M059J (cell line): ENCODE results near the gene FBLN1. TPM values are rescaled to one million over a fixed set of nuclear protein-coding genes. Genes with fewer than 3 reads are reported as not detected.
"Not testable (repeated sequence)": the region's sequence is repeated elsewhere in the genome, so short reads cannot be mapped to it uniquely, and the experiment has no call there.

Source experiments
- DNase-seq: peaks from one replicate; pipeline ENCODE4 v3.0.0-alpha.2; 2012; ENCODE audit warnings: low read depth
- total RNA-seq: library from RNA; depleted of rRNA; stranded (reverse); fragments of >200 nt; shearing (Covaris generic); gene quantifications from 2 replicates; pipeline ENCODE4 v1.2.3, GENCODE V29; 2014

The FBLN1 gene
- total RNA-seq, 1 experiment from 2014 or later = 34.9 TPM

DNA sequence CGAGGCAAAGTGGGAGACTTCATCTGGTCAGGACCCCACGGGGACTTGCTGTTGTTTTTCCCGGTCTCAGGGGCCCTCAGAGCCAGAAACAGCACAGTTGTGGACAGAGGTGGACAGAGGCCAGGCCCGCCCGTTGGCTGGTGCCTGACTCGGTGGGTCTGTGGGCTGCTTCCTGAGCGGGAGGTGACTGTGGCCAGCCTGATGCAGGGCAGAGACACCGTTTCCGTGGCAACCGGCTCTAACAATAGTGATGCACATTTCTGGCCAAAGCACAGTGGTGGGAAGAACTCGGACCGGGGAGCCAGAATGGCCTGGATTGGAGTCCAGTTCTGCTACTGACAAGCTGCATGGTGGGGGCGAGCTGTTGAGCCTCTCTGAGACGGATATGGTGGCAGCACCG lies 110.3 kb downstream of the FBLN1 start:
- DNase-seq = peak; percentile 76

DNA sequence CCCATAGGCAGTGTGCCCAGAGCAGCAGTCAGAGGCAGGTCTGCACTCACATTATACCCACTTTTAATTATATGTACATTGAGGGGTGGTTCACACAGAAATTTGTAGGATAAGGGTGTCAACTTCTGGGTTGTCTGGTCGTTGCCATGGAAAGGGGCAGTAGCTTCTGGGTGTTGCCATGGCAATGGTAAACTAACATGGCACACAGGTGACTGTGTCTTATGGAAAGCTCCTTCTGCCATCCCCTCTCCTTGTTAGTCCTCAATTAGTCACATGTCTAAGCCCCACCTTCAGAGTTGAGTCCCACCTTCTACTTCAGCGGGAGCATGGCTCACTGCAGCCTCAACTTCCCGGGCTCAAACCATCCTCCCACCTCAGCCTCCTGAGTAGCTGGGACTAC lies 112.7 kb downstream of the FBLN1 start:
- DNase-seq = peak; percentile 52

DNA sequence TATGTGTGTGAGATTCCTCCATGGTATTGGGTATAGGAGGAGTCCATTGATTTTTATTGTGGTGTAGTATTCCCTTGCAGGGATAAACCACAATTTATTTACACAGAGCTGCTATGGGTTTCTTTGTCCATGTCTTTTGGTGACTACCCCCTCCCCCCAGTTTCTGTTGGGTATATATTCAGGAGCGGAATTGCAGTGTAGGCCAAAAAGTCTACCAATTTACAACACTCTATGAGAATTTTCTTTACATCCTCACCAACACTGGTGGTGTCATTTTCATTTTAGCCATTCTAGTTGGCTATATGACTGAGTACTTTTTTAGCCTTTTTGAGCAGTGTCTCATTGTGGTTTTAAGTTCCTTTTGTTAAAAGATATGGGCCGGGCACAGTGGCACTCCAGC lies 113.7 kb downstream of the FBLN1 start:
- DNase-seq = no peak

DNA sequence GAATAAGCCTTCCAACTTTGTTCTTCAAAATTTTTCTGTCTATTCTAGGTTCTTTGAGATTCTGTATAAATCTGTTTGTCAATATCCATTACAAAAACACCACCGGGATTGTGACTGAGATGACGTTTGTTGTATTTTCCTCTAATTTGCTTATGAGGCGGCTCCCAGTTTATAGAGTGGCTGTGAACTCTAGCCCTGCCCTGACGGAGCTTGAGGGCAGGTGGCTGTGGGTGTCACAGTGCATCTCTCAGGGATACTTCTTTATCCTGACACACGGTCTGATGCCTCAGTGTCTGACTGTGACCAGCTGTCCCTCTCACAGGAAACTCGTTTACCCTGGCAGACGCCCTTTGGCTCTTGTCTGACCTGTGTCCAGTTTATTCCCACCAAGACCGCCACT lies 115.3 kb downstream of the FBLN1 start:
- no peak for DNase-seq

DNA sequence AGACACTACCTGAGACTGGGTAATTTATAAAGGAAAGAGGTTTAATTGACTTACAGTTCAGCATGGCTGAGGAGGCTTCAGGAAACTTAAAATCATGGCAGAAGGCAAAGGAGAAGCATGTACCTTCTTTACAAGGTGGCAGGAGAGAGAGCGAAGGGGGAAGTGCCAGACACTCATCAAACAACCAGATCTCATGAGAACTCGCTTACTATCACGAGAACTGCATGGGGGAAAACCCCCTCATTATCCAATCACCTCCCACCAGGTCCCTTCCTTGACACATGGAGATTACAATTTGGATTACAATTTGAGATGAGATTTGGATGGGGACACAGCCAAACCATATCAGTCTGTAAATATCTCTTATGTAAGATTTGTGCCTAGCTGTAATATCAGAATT lies 118.0 kb downstream of the FBLN1 start:
- DNase-seq = no peak

DNA sequence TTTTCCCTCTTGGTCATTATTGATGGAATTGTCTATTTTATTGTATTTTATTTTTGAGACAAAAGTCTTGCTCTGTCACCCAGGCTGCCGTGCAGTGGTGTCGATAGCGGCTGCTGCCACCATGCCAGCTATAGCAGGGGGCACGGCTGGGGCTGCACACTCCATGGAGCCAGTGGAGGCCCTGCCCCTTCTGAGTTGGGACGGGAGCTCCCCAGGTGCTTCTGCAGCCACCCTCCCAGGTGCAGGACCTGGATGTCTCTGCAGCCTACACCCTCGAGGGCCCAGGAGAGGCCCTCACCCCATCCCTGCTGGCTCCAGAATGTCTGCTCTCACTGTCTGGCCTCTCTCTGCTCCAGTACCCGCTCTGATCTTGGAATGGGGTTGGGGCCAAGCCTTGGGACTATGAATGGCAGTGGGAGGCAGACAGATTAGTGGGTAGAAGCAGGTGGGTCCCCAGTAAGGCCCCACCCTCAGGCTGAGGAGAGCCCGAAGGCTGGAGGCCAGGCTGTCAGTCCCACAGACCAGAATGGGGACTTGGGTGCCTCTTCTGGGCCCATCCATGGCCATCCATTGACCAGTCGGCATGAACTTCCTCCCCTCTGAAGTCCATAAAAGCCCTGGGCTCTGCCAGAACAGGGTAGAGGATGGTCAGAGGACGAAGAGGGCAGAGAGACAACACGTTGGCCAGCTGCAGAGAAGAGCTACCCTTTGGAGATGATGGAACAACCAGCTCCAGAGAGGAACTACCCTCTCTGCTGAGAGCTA lies 119.3 kb downstream of the FBLN1 start:
- DNase-seq = no peak

DNA sequence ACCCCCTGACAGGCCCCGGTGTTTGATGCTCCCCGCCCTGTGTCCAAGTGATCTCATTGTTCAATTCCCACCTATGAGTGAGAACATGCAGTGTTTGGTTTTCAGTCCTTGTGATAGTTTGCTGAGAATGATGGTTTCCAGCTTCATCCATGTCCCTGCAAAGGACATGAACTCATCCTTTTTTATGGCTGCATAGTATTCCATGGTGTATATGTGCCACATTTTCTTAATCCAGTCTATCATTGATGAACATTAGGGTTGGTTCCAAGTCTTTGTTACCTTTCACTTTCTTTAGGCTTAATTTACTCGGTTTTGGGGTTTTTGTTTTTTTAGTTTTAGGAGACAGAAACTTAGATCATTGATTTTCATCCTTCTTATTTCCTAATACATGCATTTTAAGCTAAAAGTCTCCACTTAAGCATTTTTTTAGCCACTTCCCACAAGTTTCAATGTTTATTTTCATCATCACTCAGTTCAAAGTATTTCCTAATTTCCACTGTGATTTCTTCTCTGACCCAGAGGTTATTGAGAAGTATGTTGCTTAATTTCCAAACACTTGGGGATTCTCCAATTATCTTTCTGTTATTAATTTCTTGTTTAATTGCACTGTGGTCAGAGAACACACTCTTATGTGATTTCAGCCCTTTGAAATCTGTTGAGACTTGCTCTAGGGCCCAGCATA lies 120.9 kb downstream of the FBLN1 start:
- not testable (repeated sequence) for DNase-seq

DNA sequence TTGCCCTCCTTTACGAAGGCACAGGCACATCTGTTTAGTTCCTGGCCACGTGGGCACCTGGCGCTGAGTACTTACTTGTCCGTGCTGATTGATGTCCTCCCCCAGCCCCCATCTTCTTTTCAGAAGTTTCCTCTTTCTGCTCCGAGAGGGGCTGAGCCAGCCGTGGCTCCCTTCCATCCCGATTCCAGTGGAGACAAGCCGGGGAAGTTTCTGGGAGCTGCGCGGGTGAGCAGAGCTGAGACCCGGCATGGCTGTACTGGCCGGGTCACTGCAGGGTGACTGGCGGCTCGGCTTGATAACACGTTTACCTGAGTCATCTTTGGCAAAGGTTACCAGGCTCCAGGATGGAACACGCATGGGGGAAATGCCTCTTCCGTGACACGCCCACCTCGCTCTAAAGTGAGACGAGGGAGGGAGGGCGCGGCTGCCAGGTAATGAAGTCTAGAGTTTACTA lies 123.5 kb downstream of the FBLN1 start:
- DNase-seq = no peak

DNA sequence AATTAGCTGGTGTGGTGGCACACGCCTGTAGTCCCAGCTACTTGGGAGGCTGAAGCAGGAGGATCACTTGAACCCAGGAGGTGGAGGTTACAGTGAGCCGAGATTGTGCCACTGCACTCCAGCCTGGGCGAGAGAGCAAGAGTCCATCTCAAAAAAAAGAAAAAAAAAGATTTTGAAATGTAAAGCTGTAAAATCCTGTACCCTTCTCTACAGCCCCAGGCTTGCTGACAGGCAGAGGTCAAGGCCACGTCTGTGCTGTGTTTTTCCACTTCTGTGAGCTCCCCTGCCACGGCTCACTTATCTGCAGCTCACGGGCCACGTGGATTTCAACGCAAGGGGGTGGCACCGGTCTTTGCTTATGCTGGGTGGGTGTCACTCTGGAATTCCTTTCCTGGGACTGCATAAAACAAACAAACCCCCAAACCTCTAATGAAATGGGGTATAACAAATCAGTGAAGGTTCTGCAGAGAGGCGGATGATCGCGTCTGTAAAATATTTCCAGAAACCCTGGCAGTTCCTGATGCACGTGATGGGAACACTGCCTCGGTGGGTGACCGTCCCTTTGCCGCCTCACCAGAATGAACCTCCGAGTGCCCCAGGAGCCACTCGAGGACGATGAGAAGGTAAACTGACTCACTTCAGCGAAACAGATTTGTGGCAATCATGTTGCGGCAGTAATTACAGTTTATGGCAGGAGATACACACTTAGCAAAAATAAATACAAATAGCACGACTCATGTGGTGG lies 125.0 kb downstream of the FBLN1 start:
- DNase-seq = no peak

DNA sequence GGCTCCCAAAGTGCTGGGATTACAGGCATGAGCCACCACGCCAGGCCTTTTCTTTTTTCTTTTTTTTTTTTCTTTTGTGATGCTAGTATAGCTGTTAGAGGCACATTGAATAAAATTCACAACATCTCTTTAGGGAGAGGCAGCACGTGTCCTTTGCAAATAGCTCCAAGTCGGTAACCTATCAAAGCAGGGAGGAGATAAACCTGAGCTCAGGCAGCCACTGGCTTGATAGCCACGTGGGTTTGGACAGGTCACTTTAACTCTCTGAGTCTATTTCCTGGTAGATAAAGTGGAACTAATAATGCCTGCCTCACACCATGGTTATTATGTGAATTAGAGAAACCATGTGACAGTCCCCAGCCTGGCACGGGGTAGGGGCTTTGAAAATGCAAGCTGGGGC lies 125.8 kb downstream of the FBLN1 start:
- no peak for DNase-seq

DNA sequence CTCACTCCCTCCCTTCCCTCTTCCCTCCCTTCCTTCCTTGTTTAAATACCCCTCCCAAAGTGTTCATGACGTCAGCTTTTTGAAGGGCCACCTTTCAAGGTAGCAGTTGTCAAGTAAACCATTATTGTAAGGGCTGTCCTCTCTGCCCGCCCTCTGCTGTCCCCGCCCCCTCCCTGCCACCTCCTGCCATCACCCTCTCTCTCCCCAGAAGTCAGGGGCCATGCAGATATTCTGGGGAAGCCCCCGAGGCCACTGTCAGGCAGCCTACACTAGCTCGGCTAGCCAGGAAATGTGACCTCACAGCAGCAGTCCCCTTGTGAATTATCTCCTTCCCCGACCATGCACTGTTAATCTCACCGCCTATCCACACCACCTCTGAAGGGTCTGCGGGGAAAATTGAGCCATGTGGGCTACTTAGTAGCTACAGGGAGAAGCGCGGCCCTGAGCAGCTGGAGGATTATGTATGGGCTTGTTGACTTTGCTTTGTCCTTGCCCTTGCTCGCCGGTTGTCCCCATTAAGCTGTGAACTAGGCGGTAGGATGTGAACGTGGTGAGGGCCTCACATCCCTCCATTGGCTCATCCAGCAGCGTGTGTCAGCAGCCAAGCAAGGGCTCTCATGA lies 126.9 kb downstream of the FBLN1 start:
- DNase-seq = no peak

DNA sequence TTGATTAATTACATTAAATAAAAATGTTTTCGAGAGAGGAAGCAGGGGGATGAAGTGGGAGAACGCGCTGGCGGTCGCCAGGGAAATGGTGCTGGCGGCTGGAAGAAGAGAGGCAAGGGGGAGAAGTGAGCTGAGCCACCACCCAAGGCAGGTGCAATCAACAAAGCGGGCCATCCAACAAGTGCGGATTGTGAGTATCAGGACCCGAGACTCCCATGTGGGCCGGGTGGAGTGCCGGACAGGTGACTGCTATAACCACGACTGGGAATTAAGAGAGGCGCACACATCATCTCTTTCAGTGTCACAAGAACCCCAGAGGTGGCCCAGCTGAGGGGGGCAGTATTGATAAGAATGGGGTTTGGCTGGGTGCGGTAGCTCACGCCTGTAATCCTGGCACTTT lies 127.8 kb downstream of the FBLN1 start:
- no peak for DNase-seq

DNA sequence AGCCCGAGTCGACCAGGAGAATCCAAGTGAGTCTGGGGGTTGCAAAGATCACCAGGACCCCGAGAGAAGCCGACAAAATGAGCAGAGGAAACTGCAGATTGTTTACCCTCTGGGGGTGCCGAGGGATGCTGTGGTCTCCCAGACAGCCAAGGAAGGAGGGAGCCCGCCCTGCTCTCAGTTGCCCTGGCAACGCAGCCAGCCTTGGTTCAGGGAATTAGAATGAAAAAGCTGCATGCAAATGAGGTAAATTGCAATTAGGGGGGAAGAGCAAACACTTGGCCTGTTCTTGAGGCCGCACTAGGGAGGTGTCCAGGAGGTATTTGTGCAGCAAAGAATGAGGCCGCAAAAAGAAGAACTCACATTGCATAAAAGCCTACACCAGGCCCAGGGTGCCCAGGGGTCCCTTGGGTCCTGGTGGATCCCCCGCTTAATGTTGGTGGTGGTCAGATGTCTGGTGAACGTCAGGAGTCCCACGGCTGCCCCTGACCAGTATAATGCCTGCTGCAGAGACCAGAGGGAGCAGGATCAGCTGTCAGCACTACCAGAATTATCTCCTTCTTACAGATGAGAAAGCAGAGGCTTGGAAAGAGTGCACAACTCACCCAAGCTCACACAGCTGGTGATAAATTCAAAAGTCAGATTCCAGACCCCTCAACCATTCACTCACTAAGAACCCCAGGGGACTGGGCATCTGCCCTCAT lies 128.6 kb downstream of the FBLN1 start:
- no peak for DNase-seq

DNA sequence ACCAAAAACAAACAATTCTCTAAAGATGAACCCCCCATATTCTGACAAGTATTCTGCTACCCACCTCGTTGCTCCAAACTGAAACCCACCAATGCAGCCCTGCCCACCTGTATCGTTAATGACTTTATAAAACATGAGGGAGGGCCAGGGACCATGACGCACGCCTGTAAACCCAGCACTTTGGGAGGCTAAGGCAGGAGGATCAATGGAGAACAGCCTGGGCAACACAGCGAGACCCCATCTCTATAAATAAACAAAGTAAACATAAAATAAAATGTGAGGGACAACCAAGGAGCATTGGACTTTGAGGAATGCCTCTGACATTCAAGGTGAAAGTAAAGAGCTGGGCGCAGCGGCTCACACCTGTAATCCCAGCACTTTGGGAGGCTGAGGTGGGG lies 129.2 kb downstream of the FBLN1 start:
- no peak for DNase-seq

DNA sequence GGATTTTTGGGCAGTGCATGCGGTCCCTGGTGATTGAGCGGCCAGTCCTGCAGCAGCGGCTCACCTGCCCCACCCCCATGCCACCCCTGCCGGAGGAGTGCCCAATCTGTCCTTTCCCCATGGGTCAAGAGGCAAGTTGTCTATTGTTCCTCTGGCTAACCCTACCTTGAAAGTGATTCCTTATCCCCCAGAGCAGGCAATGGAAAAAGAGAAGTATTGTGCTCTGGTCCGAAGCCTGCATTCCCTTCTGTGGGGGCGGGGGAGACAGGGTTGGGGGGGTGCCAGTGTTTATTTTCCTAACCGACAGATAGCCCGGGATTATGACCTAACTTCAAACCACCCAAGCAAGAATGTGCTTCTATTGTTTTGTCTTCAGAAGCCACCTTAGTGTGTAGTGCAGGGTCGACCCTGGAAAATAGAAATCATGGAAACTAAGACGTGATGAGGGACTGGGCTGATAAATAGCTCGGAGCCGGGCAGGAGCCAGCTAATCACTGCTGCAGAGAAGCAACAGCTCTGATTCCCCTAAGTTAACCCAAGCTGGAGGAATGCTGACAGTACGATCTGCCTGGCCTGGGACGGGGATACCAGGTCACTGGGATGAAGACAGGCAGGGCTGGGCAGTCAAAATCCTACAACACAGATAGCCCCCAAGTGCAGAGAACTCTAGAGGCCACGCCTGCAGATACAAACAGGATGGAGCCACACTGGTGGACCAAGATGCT lies 130.3 kb downstream of the FBLN1 start:
- no peak for DNase-seq

DNA sequence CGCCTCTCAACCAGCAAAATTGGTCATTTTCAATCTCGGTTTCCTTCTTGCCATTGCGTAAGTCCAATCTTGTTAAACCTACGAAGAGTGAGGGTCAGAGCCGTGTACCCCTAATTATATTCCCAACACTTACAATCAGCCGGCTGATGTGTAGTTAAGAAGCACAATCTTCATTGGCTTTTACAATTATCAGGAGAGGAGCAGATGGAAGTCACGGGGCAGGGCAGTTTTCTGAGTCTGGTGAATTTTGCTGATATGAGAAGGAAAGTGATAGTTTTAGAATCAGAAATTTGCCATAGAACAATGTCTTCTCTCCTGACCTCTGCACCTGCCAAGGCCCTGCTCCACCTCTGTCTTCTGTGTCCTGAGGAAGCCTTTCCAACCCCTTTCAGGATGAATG lies 134.0 kb downstream of the FBLN1 start:
- no peak for DNase-seq

DNA sequence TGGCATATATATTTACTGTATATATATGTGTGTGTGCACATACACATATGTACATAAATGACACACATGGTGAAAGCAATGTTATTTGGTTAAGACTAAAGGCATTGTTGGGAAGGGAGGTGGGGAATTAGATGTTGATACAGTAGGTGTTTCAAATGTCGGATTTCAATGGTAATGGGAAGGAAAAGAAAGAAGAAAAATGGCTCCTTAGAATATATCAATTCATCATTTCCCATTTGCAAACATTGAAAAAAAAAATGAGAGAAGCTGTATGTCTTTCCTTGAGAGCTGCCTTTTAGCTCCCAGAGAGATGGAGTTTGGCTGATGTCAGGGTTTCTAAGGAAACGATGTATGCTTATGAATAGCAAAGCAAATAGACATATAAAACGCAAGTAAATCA lies 135.5 kb downstream of the FBLN1 start:
- DNase-seq = no peak

DNA sequence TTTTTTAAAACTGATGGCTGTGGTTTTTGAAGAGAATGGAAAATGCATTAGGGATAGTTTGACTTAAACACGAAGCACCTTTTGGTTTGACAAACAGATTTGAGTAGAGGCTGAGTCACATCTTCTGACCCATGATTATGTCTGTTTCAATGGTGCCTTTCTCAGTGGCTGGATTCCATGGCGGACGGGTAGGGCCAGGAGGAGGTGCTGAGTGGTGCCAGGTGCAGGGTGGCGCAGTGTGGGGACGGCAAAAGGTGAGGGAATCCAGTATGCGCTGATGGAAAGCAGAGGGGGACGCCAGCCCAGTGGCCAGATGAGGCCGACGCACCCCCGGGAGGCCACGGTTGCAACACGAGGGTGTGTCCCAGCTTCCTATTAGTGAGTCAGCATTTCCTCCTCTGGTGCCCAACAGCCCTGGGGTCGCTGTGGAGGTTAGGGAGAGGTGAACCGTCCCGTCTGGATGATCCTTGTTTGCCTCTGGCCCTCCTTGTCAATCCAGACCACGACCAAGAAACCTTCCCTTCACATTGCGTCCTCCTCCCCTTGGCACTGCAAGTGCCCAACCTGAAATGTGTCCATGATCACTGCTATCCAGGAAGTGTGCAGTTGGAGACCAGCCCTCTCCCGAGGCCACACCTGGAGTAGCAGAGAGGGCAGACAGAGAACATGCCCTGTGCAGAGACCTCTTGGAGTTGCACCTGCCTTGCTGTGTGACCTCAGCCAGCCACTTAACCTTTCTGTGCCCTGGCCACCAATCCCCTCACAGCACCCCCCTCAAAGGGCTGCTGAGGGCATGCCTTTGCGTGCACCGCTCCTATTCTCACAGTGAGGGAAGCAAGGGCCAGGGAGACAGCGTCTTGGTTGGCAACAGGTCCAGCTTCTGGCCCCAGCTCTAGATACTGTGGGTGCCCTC lies 136.4 kb downstream of the FBLN1 start:
- DNase-seq = peak; percentile 83

DNA sequence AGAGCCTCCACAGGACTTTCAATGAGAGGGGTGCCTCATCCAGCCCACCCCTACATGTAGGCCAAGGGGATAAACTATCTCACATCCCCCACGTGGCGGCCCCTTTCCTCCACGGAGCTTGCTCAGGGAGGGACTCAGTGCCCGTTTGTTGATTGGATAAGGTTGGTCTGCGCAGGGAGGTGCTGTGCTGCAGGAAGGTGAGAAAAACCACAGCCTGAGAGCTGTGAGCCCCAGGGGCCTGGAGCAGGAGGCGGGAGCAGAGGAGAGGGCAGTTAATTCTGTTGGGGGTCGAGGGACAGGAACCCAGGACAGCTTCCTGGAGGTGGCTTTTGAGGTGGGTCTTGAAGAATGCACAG lies 137.0 kb downstream of the FBLN1 start:
- no peak for DNase-seq
